ENCODE results near the gene CRIM1.

GRCh38 chr2:36570416-36570815 lies 214.8 kb downstream of the CRIM1 start:
- TF ChIP-seq OSR1 (CRISPR knock-in tag; IDR thresholded peaks at IDR 0.05): no peak
- TF ChIP-seq BACH2 (CRISPR knock-in tag; IDR thresholded peaks at IDR 0.05; ENCODE audit: borderline replicate concordance): no peak
- TF ChIP-seq POU6F1 (CRISPR knock-in tag; IDR thresholded peaks at IDR 0.05; ENCODE audit: borderline replicate concordance, low read depth): no peak
- TF ChIP-seq ZNF8 (CRISPR knock-in tag; IDR thresholded peaks at IDR 0.05): no peak
- TF ChIP-seq, protein P1, sequence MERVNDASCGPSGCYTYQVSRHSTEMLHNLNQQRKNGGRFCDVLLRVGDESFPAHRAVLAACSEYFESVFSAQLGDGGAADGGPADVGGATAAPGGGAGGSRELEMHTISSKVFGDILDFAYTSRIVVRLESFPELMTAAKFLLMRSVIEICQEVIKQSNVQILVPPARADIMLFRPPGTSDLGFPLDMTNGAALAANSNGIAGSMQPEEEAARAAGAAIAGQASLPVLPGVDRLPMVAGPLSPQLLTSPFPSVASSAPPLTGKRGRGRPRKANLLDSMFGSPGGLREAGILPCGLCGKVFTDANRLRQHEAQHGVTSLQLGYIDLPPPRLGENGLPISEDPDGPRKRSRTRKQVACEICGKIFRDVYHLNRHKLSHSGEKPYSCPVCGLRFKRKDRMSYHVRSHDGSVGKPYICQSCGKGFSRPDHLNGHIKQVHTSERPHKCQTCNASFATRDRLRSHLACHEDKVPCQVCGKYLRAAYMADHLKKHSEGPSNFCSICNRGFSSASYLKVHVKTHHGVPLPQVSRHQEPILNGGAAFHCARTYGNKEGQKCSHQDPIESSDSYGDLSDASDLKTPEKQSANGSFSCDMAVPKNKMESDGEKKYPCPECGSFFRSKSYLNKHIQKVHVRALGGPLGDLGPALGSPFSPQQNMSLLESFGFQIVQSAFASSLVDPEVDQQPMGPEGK (CRISPR knock-in tag; IDR thresholded peaks at IDR 0.05; ENCODE audit: borderline replicate concordance): no peak
- TF ChIP-seq RARB (CRISPR knock-in tag; IDR thresholded peaks at IDR 0.05): no peak
- TF ChIP-seq CREB5 (CRISPR knock-in tag; IDR thresholded peaks at IDR 0.05; ENCODE audit: low read depth): no peak
- TF ChIP-seq ZNF70 (CRISPR knock-in tag; IDR thresholded peaks at IDR 0.05): no peak
- no peak for TF ChIP-seq ISL1 (CRISPR knock-in tag; IDR thresholded peaks at IDR 0.05)
- no peak for TF ChIP-seq ZFP3 (CRISPR knock-in tag; IDR thresholded peaks at IDR 0.05)
- TF ChIP-seq CSDC2 (CRISPR knock-in tag; IDR thresholded peaks at IDR 0.05): no peak
- TF ChIP-seq ZFP30 (CRISPR knock-in tag; IDR thresholded peaks at IDR 0.05): no peak
